ENCODE data around the gene RBBP8NL. TPM values are rescaled to one million over a fixed set of nuclear protein-coding genes. Genes with fewer than 3 reads are reported as not detected.

RBBP8NL gene
- total RNA-seq, 1 experiment from 2014 or later, result 1.5 TPM

DNA sequence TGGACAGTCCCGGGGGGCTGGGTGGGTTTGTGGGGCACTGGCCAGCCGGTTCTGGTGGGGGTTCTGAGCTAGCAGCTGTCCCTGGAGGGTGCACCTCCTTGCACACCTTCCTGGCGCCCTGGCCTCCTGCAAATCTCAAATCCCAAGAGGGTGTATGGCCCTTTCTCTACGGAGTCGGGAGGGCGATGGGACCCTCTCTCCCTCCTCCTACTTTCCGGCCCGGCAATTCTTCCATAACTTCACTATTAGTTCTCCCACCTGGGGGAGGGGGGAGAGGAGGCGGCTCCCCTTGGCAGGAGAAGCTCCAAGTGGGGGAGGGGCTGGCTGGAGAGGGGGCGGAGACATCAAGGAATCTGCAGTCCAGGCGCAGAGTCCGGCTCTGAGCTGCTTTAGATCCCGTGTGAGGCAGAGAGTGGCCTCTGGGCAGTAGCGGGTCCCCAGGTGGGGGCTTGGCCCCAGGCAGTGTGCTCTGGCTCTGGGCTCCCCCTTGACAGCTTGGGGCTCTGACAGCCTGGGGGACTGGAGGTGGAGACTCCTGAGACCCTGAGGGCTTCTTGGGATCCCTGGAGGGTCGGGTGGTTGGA lies 58.9 kb downstream of the RBBP8NL start (continued):
- TF ChIP-seq, protein P1, sequence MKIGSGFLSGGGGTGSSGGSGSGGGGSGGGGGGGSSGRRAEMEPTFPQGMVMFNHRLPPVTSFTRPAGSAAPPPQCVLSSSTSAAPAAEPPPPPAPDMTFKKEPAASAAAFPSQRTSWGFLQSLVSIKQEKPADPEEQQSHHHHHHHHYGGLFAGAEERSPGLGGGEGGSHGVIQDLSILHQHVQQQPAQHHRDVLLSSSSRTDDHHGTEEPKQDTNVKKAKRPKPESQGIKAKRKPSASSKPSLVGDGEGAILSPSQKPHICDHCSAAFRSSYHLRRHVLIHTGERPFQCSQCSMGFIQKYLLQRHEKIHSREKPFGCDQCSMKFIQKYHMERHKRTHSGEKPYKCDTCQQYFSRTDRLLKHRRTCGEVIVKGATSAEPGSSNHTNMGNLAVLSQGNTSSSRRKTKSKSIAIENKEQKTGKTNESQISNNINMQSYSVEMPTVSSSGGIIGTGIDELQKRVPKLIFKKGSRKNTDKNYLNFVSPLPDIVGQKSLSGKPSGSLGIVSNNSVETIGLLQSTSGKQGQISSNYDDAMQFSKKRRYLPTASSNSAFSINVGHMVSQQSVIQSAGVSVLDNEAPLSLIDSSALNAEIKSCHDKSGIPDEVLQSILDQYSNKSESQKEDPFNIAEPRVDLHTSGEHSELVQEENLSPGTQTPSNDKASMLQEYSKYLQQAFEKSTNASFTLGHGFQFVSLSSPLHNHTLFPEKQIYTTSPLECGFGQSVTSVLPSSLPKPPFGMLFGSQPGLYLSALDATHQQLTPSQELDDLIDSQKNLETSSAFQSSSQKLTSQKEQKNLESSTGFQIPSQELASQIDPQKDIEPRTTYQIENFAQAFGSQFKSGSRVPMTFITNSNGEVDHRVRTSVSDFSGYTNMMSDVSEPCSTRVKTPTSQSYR (CRISPR knock-in tag; IDR thresholded peaks at IDR 0.05), result peak; percentile 65; the same call in 1 of the 2 replicates
- TF ChIP-seq GRHL2 (CRISPR knock-in tag; IDR thresholded peaks at IDR 0.05; ENCODE audit: insufficient replicate concordance, severe bottlenecking) (no peak), ZNF396 (CRISPR knock-in tag; IDR thresholded peaks at IDR 0.05; ENCODE audit: borderline replicate concordance) (no peak), KAT7 (CRISPR knock-in tag; IDR thresholded peaks at IDR 0.05; ENCODE audit: borderline replicate concordance) (no peak)

DNA sequence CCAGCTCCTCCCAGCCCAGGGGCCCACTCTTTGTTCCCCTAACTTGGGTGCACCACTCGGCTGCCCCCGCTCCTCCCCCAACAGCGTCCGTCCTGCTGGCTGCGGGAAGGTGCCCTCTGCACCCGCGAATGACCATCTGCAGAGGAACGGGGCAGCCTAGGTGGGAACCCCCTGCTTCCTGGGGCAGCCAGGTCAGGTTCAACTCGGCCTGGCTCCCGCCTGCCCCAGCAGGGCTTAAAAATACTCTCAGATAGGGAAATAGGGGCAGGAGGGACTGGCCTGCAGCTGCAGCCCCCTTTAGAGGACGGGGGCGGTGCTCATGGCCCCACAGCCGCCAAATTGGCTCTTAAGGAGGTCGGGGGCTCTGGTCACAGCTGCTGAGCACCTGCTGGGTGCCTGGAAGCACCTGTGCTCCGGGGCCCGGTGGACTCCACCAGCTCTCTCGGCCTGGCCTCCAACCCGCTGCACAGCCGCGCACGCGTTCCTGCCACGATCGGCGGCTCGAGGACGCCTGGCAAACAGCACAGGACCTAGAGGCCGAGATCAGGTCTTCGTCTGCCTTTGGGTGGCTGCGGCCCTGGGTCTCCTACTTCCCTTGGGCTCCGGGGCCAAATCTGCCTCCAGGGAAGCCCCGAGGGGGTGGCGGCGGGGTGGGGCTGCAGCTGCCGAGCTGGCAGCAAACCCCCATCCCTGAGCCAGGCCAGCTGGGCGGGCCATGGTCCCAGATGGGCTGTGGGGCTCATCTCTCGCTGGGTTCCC lies 59.5 kb downstream of the RBBP8NL start:
- ChIA-PET POLR2A (interaction anchor here (1.0 to 4.8 kb wide), 7 partner anchors 9 to 64 kb away, joined by 3 to 29 read pairs (median 3); partner anchors contain the start of gene RPS21), CTCF (interaction anchor here (0.8 to 9.1 kb wide), 22 partner anchors 9 to 357 kb away, joined by 3 to 137 read pairs (median 5); partner anchors contain the start of genes ADRM1 and RPS21)
- Mint-ChIP-seq H3K4me3 (peak overlapping the region; percentile 68), H3K27me3 (ENCODE audit: low read depth) (no peaks in the 10 kb centered on the region), H3K9me3 (no peaks in the 10 kb centered on the region), H3K27ac (peak overlapping the region; percentile 60), H3K4me1 (peaks cover 37% of the 10 kb centered on the region), H3K36me3 (no peaks in the 10 kb centered on the region)
- DNase-seq (ENCODE audit: low spot score) (peak; percentile 70), ATAC-seq (no peak)
- TF ChIP-seq NFYB (CRISPR knock-in tag; conservative IDR thresholded peaks at IDR 0.05; ENCODE audit: low read depth), result no peak
- TF ChIP-seq, protein P2, sequence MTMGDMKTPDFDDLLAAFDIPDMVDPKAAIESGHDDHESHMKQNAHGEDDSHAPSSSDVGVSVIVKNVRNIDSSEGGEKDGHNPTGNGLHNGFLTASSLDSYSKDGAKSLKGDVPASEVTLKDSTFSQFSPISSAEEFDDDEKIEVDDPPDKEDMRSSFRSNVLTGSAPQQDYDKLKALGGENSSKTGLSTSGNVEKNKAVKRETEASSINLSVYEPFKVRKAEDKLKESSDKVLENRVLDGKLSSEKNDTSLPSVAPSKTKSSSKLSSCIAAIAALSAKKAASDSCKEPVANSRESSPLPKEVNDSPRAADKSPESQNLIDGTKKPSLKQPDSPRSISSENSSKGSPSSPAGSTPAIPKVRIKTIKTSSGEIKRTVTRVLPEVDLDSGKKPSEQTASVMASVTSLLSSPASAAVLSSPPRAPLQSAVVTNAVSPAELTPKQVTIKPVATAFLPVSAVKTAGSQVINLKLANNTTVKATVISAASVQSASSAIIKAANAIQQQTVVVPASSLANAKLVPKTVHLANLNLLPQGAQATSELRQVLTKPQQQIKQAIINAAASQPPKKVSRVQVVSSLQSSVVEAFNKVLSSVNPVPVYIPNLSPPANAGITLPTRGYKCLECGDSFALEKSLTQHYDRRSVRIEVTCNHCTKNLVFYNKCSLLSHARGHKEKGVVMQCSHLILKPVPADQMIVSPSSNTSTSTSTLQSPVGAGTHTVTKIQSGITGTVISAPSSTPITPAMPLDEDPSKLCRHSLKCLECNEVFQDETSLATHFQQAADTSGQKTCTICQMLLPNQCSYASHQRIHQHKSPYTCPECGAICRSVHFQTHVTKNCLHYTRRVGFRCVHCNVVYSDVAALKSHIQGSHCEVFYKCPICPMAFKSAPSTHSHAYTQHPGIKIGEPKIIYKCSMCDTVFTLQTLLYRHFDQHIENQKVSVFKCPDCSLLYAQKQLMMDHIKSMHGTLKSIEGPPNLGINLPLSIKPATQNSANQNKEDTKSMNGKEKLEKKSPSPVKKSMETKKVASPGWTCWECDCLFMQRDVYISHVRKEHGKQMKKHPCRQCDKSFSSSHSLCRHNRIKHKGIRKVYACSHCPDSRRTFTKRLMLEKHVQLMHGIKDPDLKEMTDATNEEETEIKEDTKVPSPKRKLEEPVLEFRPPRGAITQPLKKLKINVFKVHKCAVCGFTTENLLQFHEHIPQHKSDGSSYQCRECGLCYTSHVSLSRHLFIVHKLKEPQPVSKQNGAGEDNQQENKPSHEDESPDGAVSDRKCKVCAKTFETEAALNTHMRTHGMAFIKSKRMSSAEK (CRISPR knock-in tag; IDR thresholded peaks at IDR 0.05; ENCODE audit: borderline replicate concordance), result no peak
- TF ChIP-seq, protein P3, sequence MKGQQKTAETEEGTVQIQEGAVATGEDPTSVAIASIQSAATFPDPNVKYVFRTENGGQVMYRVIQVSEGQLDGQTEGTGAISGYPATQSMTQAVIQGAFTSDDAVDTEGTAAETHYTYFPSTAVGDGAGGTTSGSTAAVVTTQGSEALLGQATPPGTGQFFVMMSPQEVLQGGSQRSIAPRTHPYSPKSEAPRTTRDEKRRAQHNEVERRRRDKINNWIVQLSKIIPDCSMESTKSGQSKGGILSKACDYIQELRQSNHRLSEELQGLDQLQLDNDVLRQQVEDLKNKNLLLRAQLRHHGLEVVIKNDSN (CRISPR knock-in tag; IDR thresholded peaks at IDR 0.05), result no peak
- TF ChIP-seq, protein P4, sequence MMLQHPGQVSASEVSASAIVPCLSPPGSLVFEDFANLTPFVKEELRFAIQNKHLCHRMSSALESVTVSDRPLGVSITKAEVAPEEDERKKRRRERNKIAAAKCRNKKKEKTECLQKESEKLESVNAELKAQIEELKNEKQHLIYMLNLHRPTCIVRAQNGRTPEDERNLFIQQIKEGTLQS (CRISPR knock-in tag; conservative IDR thresholded peaks at IDR 0.05), result no peak
- TF ChIP-seq, protein P5, sequence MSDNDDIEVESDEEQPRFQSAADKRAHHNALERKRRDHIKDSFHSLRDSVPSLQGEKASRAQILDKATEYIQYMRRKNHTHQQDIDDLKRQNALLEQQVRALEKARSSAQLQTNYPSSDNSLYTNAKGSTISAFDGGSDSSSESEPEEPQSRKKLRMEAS (CRISPR knock-in tag; IDR thresholded peaks at IDR 0.05), result peak; percentile 73; the same call in 1 of the 2 replicates
- no peak for TF ChIP-seq ZNF138 (CRISPR knock-in tag; conservative IDR thresholded peaks at IDR 0.05)
- no peak for TF ChIP-seq FOXP1 (CRISPR knock-in tag; IDR thresholded peaks at IDR 0.05; ENCODE audit: borderline replicate concordance)
- no peak for TF ChIP-seq MYBL2 (CRISPR knock-in tag; IDR thresholded peaks at IDR 0.05)
- TF ChIP-seq, protein P6, sequence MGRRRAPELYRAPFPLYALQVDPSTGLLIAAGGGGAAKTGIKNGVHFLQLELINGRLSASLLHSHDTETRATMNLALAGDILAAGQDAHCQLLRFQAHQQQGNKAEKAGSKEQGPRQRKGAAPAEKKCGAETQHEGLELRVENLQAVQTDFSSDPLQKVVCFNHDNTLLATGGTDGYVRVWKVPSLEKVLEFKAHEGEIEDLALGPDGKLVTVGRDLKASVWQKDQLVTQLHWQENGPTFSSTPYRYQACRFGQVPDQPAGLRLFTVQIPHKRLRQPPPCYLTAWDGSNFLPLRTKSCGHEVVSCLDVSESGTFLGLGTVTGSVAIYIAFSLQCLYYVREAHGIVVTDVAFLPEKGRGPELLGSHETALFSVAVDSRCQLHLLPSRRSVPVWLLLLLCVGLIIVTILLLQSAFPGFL (CRISPR knock-in tag; IDR thresholded peaks at IDR 0.05; ENCODE audit: borderline replicate concordance), result peak; percentile 87; the same call in 1 of the 2 replicates
- TF ChIP-seq, protein P7, sequence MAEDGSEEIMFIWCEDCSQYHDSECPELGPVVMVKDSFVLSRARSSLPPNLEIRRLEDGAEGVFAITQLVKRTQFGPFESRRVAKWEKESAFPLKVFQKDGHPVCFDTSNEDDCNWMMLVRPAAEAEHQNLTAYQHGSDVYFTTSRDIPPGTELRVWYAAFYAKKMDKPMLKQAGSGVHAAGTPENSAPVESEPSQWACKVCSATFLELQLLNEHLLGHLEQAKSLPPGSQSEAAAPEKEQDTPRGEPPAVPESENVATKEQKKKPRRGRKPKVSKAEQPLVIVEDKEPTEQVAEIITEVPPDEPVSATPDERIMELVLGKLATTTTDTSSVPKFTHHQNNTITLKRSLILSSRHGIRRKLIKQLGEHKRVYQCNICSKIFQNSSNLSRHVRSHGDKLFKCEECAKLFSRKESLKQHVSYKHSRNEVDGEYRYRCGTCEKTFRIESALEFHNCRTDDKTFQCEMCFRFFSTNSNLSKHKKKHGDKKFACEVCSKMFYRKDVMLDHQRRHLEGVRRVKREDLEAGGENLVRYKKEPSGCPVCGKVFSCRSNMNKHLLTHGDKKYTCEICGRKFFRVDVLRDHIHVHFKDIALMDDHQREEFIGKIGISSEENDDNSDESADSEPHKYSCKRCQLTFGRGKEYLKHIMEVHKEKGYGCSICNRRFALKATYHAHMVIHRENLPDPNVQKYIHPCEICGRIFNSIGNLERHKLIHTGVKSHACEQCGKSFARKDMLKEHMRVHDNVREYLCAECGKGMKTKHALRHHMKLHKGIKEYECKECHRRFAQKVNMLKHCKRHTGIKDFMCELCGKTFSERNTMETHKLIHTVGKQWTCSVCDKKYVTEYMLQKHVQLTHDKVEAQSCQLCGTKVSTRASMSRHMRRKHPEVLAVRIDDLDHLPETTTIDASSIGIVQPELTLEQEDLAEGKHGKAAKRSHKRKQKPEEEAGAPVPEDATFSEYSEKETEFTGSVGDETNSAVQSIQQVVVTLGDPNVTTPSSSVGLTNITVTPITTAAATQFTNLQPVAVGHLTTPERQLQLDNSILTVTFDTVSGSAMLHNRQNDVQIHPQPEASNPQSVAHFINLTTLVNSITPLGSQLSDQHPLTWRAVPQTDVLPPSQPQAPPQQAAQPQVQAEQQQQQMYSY (CRISPR knock-in tag; IDR thresholded peaks at IDR 0.05), result no peak
- TF ChIP-seq GABPB1 (CRISPR knock-in tag; IDR thresholded peaks at IDR 0.05), result peak; percentile 68
- TF ChIP-seq JUN (CRISPR knock-in tag; IDR thresholded peaks at IDR 0.05), result no peak
- 0 out of 2 replicates have a peak, but pooled peaks have one; percentile 36 for TF ChIP-seq ELF4 (CRISPR knock-in tag; IDR thresholded peaks at IDR 0.05; ENCODE audit: low read depth)
- no peak for TF ChIP-seq PRRX2 (CRISPR knock-in tag; IDR thresholded peaks at IDR 0.05)
- TF ChIP-seq, protein P8, sequence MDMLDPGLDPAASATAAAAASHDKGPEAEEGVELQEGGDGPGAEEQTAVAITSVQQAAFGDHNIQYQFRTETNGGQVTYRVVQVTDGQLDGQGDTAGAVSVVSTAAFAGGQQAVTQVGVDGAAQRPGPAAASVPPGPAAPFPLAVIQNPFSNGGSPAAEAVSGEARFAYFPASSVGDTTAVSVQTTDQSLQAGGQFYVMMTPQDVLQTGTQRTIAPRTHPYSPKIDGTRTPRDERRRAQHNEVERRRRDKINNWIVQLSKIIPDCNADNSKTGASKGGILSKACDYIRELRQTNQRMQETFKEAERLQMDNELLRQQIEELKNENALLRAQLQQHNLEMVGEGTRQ (CRISPR knock-in tag; IDR thresholded peaks at IDR 0.05), result no peak
- no peak for TF ChIP-seq ZNF396 (CRISPR knock-in tag; IDR thresholded peaks at IDR 0.05; ENCODE audit: borderline replicate concordance)

All from WTC11 (cell line).